Mesodermal cell (in vitro differentiated cells): Measurements from ENCODE around the gene POTEC.
"Not testable (repeated sequence)": the region's sequence is repeated elsewhere in the genome, so short reads cannot be mapped to it uniquely, and the experiment has no call there.

Source experiments
- H3K27ac ChIP-seq: 2 replicates; pipeline ENCODE4 v1.7.0; 2013; ENCODE audit warnings: mild to moderate bottlenecking, low read depth, low read length, moderate library complexity; ENCODE audit not compliant: severe bottlenecking
- H3K36me3 ChIP-seq: 2 replicates; pipeline ENCODE4 v1.7.1; 2013; ENCODE audit warnings: mild to moderate bottlenecking, low read length, moderate library complexity; ENCODE audit not compliant: control insufficient read depth, insufficient read depth
- H3K4me1 ChIP-seq: one replicate; pipeline ENCODE4 v1.7.1; 2013; ENCODE audit warnings: mild to moderate bottlenecking, low read length; ENCODE audit not compliant: insufficient read depth, control insufficient read depth, poor library complexity, severe bottlenecking
- H3K4me3 ChIP-seq: 2 replicates; pipeline ENCODE4 v1.7.0; 2013; ENCODE audit warnings: low read length, control low read depth, mild to moderate bottlenecking; ENCODE audit not compliant: insufficient read depth, poor library complexity, severe bottlenecking; ENCODE audit errors: extremely low read depth
- H3K9me3 ChIP-seq: 2 replicates; pipeline ENCODE4 v1.7.1; 2013; ENCODE audit warnings: mild to moderate bottlenecking, low read length, moderate library complexity; ENCODE audit not compliant: control insufficient read depth
- WGBS, 2 experiments: methylation state at CpG; one replicate each; pipeline ENCODE4 v1.1.5; 2013; ENCODE audit warnings: missing lambda C conversion rate in 2 of 2; ENCODE audit not compliant: insufficient coverage in 2 of 2; 5-methylcytosine and 5-hydroxymethylcytosine counted together

POTEC gene

GRCh38 chr18:14475520-14475919 is 67.9 kb downstream of the POTEC start:
- H3K27ac ChIP-seq, H3K4me3 ChIP-seq, H3K36me3 ChIP-seq, H3K9me3 ChIP-seq, H3K4me1 ChIP-seq: not testable (repeated sequence)
- WGBS, 2 experiments, result 88 to 95% methylated on average over 12 to 13 of the region's 15 CpGs

GRCh38 chr18:14474752-14475151 is 68.6 kb downstream of the POTEC start:
- not testable (repeated sequence) for H3K36me3 ChIP-seq, H3K27ac ChIP-seq, H3K4me3 ChIP-seq, H3K9me3 ChIP-seq, H3K4me1 ChIP-seq
- 90% methylated on average over 2 of the region's 22 CpGs; no CpG with 5 or more reads in 1 of the 2 experiments for WGBS, 2 experiments

- not testable (repeated sequence) for H3K4me3 ChIP-seq, H3K36me3 ChIP-seq, H3K27ac ChIP-seq, H3K9me3 ChIP-seq, H3K4me1 ChIP-seq
- 79 to 88% methylated on average over 9 to 10 of the region's 38 CpGs for WGBS, 2 experiments
Measured at GRCh38 chr18:14474007-14474720, 69.2 kb downstream of the POTEC start.

- H3K9me3 ChIP-seq, H3K36me3 ChIP-seq, H3K4me1 ChIP-seq, H3K4me3 ChIP-seq, H3K27ac ChIP-seq: not testable (repeated sequence)
- 86 to 100% methylated on average over 2 to 9 of the region's 23 CpGs for WGBS, 2 experiments
Measured at GRCh38 chr18:14473250-14474006, 70.0 kb downstream of the POTEC start.

- H3K4me1 ChIP-seq, H3K27ac ChIP-seq, H3K36me3 ChIP-seq, H3K4me3 ChIP-seq, H3K9me3 ChIP-seq: not testable (repeated sequence)
- no CpG with 5 or more reads among the region's 3 CpGs for WGBS, 2 experiments
Measured at GRCh38 chr18:14471286-14471685, 72.1 kb downstream of the POTEC start.

GRCh38 chr18:14470446-14470845 is 73.0 kb downstream of the POTEC start:
- H3K27ac ChIP-seq, H3K4me1 ChIP-seq, H3K36me3 ChIP-seq, H3K4me3 ChIP-seq, H3K9me3 ChIP-seq: not testable (repeated sequence)
- WGBS, 2 experiments, result 63% methylated on average over 2 of the region's 3 CpGs; no CpG with 5 or more reads in 1 of the 2 experiments

GRCh38 chr18:14470046-14470445 is 73.4 kb downstream of the POTEC start:
- not testable (repeated sequence) for H3K4me1 ChIP-seq, H3K4me3 ChIP-seq, H3K36me3 ChIP-seq, H3K27ac ChIP-seq, H3K9me3 ChIP-seq

GRCh38 chr18:14465989-14466388 is 77.4 kb downstream of the POTEC start:
- not testable (repeated sequence) for H3K27ac ChIP-seq, H3K9me3 ChIP-seq, H3K4me3 ChIP-seq, H3K4me1 ChIP-seq, H3K36me3 ChIP-seq
- WGBS, 2 experiments, result 50% methylated on average over 1 of the region's 1 CpG; no CpG with 5 or more reads in 1 of the 2 experiments
